ENCODE results near the gene CFAP73. TPM values are rescaled to one million over a fixed set of nuclear protein-coding genes. Genes with fewer than 3 reads are reported as not detected.
A peak's percentile ranks its signal among the peaks of the same experiment; 100 is the strongest.

Gene CFAP73
- total and polyA plus RNA-seq, 2 of the 8 experiments (the other 6 are each of a cell fraction or from before 2014, with no cell fraction given): 0.45 to 0.56 TPM

DNA sequence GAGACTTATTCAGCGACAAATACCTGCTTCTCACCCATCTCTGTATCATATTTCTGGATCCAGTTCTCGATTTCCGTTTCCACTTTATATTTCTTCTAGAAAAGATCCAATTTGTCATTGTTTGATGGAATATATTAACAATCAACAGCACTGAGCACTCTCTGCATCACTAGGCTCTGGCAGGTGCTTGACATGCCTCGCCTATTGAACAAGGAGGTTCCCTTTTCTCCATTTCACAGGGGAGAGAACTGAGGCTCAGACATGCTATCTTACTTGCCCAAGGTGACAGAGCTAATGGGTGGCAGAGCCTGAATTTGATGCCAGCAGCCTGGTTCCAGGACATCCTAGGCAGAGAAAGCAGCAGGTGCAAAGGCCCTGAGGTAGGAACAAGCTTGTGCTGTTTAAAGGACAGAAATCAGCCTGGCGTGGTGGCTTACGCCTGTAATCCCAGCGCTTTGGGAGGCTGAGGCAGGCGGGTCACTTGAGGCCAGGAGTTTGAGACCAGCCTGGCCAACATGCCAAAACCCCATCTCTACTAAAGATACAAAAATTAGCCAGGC lies 48.1 kb downstream of the CFAP73 start:
- peak overlapping the region; percentile 93; the same call in 1 of the 2 replicates for H2AK5ac ChIP-seq (ENCODE audit: low read depth, low read length)
- TF ChIP-seq SUZ12 (IDR thresholded peaks at IDR 0.05; ENCODE audit: low read length) (no peak), HDAC2 (IDR thresholded peaks at IDR 0.05; ENCODE audit: borderline replicate concordance in 1 of 2, low read depth in 2 of 2, low read length in 2 of 2) (no peak)
- DNase-seq (ENCODE audit: low read depth in 1 of 2, low spot score in 2 of 2) (no peak), FAIRE-seq (no peak)
- H4K5ac ChIP-seq (ENCODE audit: insufficient read length, low read depth, low read length): no peak overlapping the region
- no peaks in the 10 kb centered on the region for H3K79me2 ChIP-seq (ENCODE audit: control insufficient read depth in 1 of 2, insufficient read depth in 2 of 2, low read length in 2 of 2)
- H3K4me2 ChIP-seq (ENCODE audit: insufficient read depth in 1 of 2, low read depth in 2 of 2, low read length in 2 of 2): no peak overlapping the region
- no peak overlapping the region for H2AFZ ChIP-seq (ENCODE audit: low read length)
- no peaks in the 10 kb centered on the region for H3K79me1 ChIP-seq (ENCODE audit: low read depth, low read length)
- H3K23ac ChIP-seq (ENCODE audit: insufficient read length): no peak overlapping the region
- no peak overlapping the region for H3K27ac ChIP-seq (ENCODE audit: low read depth, low read length)
- H3K23me2 ChIP-seq (ENCODE audit: low read depth, low read length): no peaks in the 10 kb centered on the region
- peaks cover 0 to 5% (median 0%) of the 10 kb centered on the region in 4 experiments; a peak in 2 of 7 replicates for H3K4me1 ChIP-seq (replicated peaks in 1 of 4; ENCODE audit: control insufficient read depth in 3 of 4, insufficient read depth in 4 of 4, low read length in 3 of 4)
- no peaks in the 10 kb centered on the region for H4K20me1 ChIP-seq (replicated peaks in 1 of 2; ENCODE audit: control insufficient read depth in 1 of 2, insufficient read depth in 2 of 2, low read length in 2 of 2)
- no peak overlapping the region for H2BK5ac ChIP-seq (ENCODE audit: low read depth, low read length)
- H2BK120ac ChIP-seq (replicated peaks; ENCODE audit: low read depth, low read length): no peak overlapping the region
- no peak overlapping the region for H3K4me3 ChIP-seq (ENCODE audit: extremely low read depth in 1 of 4, insufficient read depth in 2 of 4, low read depth in 3 of 4, low read length in 4 of 4)
- H3K4ac ChIP-seq (replicated peaks; ENCODE audit: insufficient read length, low read depth, low read length): no peak overlapping the region
- peak overlapping the region; percentile 33; the same call in 1 of the 2 replicates for H2BK12ac ChIP-seq (ENCODE audit: low read depth, low read length)
- 91% methylated on average over 8 of the region's 8 CpGs; no CpG with 5 or more reads in 1 of the 2 experiments for WGBS, 2 experiments (ENCODE audit: extremely low coverage in 1 of 2, insufficient coverage in 1 of 2, insufficient read length in 1 of 2, insufficient replicate concordance in 2 of 2, low coverage in 1 of 2, low lambda C conversion rate in 2 of 2, missing lambda C conversion rate in 1 of 2)
- no peak overlapping the region for H3K18ac ChIP-seq (ENCODE audit: extremely low read depth, low read length)
- H2BK20ac ChIP-seq (ENCODE audit: low read length): no peak overlapping the region
- H4K8ac ChIP-seq (ENCODE audit: extremely low read depth, insufficient read depth, low read length): no peak overlapping the region
- no peaks in the 10 kb centered on the region for H3K27me3 ChIP-seq (replicated peaks in 1 of 4; ENCODE audit: control insufficient read depth in 3 of 4, extremely low read depth in 1 of 4, insufficient read depth in 3 of 4, low read length in 3 of 4)
- H4K91ac ChIP-seq (replicated peaks; ENCODE audit: insufficient read length, low read length): no peak overlapping the region
- no peak overlapping the region for H3K9ac ChIP-seq (replicated peaks in 1 of 4; ENCODE audit: extremely low read depth in 1 of 4, low read depth in 3 of 4, low read length in 3 of 4)
- H3K14ac ChIP-seq (ENCODE audit: insufficient read length): no peak overlapping the region
- POLR2A ChIA-PET (ENCODE audit: partially characterized antibody): interaction anchor here (0.6 to 3.5 kb wide), 5 partner anchors 12 to 97 kb away, joined by 3 to 30 read pairs (median 5); partner anchors contain the start of genes DDX54, RITA1 and TPCN1
- H3K9me3 ChIP-seq (ENCODE audit: insufficient read depth in 2 of 2, low read depth in 1 of 2, low read length in 1 of 2): no peaks in the 10 kb centered on the region
- CTCF ChIA-PET (ENCODE audit: partially characterized antibody): interaction anchor here (0.6 to 1.9 kb wide), 7 partner anchors 10 to 228 kb away, joined by 3 to 10 read pairs (median 4); no protein-coding TSS in a partner anchor
- no peak overlapping the region for H2BK15ac ChIP-seq (ENCODE audit: low read length)
- no peaks in the 10 kb centered on the region for H3K36me3 ChIP-seq (ENCODE audit: control insufficient read depth in 2 of 4, insufficient read depth in 4 of 4, low read length in 3 of 4)
- H3K56ac ChIP-seq (replicated peaks; ENCODE audit: insufficient read length, low read depth, low read length): no peak overlapping the region

Measured in H1 (cell line).